HG03175 (cell line): ENCODE results near the gene HCFC1.
A peak's percentile ranks its signal among the peaks of the same experiment; 100 is the strongest.

Experiments
- ATAC-seq: cut with Tn5 transposase; IDR thresholded peaks from one replicate; pipeline ENCODE4 v1.9.1; 2021; ENCODE audit warnings: mild to moderate bottlenecking, moderate library complexity; ENCODE audit not compliant: unreplicated experiment

The HCFC1 gene

DNA sequence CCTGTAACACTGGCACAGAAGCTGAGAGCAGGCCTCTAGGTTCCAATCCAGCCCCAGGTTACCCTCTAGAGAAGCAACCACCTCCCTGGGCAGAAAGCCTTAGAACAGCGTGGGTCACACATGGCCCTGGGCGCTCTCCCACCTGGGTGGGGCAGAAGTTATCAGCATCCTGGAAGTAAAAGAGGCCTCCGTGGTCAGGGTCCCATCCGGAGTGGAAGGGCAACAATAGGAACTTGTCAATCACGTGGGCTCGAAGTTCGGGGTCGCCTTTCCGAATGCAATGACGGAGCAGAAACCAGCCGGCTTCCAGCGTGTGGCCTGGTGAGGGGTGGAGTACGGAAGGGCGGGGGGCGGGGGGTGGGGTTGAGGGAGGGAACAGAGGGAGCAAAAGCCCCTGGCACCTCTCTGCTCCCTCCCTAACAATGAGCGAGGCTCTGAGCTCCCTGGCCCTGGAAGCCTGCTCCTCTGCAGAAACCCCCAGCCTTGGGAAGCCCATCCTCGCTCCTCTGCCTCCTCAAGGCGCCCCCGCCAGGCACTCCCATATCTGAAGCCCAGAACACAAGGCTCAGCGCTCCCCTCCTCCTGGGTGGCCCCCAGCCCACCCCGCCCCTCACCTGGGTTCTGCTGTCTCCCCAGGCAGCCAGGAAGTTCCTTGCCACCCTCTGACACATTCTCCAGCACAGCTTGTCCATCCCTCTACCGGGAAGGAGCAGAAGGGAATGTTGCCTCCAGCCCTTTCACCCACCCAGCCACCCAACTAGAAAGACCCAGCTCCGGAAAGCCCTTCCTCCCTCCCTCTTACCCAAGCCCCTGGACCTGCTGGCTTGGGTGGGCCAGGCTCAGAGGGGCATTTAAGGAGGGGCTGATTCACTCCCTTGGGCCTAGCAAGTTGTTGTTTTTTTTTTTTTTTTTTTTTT is 30.0 kb downstream of the HCFC1 start:
- ATAC-seq, result no peak

DNA sequence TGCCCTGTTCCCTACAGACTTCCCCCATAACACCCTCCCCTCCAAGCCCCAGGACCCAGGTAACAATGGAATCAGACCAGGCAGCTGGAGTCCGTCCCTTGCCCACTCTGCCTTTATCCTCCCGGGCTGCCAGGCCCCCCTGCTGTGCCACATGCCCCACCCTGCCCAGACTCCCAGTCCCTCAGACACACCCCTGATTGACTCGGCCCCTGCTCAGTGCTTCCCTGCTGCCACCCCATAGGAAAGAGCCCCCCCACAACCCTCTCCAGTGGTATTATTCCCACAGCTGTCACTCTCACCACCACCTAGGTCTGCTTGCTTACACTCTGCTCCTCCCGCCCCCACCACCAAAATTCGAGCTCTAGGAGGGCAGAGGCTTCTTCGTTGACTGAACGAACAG is 32.0 kb downstream of the HCFC1 start:
- no peak for ATAC-seq

DNA sequence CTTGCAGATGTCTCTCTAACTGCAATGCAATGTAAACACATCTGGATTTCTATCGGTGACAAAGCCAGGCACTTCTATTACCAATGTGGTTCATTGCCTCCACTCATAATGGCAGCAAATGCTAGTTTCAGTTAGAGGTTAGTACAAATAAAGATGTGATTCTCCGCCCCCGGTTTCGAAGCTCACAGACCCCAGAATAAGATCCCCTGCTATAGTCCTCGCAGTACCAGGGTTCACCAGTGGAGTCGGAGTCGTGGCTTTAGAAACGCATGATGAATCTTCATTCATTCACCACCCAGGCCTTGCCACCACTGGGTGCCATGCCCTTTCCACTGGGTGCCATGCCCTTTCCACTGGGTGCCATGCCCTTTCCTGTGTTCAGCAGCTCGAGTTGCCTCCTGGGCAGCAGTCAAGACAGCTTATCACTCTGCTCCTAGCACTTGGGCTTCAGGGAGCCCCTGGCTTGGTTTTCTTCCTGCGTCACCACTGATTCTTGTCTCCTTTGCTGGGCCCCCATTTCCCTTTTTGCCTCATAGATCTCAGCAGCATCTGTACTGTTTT is 33.3 kb downstream of the HCFC1 start:
- ATAC-seq, result no peak

DNA sequence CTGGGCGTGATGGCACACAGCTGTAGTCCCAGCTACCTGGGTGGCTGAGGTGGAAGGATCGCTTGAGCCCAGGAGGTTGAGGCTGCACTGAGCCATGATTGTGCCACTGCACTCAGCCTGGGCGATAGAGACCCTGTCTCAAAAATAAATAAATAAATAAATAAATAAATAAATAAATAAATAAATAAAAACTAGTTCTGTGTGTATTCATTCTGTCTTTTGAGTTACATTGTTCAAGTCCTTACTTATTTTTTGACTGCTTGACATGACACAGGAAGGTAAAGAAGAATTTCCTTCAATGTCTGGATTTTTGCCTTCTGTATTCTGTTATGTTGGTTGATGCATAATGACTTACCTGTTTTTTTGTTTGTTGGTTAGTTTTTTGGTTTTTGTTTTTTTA is 34.6 kb downstream of the HCFC1 start:
- no peak for ATAC-seq

DNA sequence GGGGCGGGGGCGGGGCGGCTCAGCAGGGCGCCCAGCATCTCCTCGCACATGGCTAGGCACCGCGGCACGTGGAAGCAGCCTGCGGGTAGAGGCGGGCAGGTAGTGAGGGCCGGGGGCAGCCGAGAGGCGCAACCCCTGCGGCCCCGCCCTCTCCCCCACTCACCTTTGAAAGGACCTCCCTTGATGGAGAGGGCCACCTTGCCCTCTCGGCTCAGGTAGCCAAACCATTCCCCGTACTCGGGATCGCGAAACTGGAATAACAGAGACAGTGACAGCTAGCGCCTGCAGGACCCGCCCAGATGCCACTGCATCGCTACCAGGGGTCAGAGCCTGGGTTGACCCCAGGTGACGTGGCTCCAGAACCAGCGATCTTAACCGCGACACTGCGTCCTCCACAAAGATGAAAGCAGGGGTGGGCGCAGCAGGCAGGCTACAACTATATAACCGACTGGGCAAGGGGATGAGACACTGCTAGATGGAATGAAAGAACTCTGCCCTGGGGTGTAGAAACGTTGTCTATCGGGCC is 36.2 kb downstream of the HCFC1 start:
- ATAC-seq, result no peak

DNA sequence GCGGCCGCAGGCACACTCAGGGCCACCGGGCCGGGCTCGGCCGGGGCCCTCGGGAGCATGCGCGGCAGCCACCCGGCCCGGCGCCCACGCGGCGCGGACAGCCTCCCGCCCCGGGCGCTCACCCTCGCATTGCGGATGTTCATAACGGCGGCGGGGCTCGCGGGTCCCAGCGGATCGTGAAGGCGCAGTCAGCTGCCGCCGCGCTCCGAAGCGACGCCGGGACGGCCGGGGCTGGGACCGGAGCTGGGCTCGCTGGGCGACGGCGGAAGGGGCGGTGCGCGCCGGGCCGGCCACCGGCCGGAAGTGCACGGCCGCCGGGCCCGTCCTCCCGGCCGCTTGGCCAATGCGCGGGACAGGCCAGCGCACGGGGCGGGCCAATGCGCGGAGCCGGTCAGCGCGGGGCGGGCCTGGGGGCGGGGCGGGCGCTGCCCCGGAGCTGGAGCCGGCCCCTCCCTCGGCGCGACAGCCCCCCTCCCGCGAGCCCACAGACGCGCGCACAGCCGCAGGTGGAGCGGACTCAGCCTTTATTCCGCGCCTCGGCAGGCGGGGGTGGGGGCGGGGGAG is 36.8 kb downstream of the HCFC1 start, which contains the start of gene NAA10:
Gene NAA10, minus strand, starts transcription at position 276 of the 564 bp plus-strand sequence. Its CDS starts 133 bp downstream, at position 143.
- ATAC-seq, result peak; percentile 87

DNA sequence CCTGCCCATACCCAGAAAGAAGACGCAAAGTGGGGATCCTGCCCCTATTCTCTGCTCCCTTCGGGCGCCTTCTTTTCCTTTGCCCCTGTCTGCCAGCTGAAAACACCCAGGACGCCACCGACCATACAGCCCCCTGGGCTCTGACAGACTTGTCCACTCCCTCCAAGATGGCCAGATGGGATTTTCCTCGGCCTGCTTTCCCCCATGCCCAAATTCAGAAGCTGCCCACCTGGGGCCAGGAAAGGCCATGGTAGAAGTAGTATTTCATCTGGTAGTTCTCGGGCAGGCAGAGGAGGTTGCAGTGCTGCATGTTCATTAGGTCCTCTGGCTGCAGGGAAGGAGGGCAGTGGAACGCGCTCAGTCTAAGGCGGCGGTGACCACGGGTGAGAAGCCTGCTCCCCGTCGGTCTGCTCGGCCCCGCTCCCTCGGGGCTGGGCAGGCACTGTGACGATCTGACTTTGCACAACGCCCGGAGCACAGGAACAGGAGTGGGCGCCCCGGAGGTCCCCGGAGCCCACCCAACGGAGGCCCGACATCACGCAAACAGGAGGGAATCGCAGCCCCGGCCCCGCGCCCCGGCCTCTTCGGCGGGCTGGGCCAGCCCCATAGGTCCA is 37.4 kb downstream of the HCFC1 start:
- ATAC-seq, result peak; percentile 23

DNA sequence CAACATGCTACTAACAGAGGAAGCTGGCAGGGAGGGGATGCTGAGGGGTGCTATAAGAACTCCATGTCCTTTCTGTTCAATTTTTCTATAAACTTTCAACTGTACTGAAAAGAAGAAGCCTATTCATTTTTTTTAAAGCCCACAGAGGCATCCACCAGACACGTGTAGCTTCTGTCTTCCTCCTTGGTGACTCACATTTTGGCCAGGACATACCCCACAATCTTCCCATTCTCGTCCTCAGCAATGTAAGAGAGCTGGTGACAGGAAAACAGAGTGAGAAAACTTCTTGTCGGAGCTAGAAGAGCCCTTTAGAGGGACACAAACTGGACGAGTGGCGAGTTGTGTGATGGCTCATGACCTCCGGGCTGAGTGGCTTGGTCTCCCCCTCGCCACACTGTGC is 37.9 kb downstream of the HCFC1 start:
- no peak for ATAC-seq

DNA sequence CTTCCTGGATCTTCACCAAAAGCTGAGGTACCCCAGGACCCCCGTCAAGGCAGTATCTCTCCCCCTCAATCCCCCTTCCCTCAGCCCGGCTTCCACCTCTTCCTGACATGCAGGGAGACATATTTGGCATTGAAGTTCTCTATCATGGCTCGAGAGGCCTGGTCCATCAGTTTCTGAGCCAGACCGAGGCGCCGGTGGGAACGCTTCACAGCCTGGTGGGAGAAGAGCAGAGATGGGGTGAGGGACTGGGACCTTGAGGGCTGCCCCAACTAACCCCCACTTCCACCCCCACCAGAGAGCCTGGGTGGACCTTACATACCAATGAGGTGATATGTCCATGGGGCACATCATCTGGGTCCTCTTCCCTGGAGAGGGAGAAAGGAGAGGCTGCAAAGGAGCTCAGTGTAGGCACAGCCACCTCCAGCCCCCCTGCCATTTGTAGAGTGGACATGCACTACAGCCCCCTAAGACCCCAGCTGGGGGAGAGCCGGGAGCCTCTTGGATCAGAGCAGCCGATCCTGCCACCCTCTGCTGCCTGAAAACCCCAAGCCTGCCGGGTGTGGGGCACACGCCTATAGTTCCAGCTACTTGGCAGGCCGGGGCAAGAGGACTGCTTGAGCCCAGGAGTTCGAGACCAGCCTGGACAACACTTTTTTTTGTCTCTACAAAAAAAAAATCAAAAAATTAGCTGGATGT is 39.2 kb downstream of the HCFC1 start:
- ATAC-seq, result no peak

DNA sequence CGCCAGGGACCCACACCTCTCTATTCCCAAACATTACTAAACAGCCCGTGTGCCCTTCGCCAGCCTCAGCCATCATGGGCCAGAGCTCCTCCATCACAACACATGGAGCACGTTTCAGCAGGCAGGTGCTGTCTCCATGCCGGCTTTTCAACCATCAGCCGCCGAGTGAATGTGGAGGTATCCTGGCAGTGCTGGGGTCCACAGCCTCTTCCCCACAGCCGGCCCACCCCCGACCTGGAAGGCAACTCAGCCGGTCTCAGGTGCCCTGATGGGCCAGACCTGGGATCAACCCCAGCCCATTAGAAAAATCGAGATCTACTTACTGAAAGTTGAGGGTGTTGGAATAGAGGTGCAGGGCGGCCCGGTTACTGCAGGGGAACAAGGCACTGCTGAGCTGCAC is 39.9 kb downstream of the HCFC1 start:
- ATAC-seq, result no peak

DNA sequence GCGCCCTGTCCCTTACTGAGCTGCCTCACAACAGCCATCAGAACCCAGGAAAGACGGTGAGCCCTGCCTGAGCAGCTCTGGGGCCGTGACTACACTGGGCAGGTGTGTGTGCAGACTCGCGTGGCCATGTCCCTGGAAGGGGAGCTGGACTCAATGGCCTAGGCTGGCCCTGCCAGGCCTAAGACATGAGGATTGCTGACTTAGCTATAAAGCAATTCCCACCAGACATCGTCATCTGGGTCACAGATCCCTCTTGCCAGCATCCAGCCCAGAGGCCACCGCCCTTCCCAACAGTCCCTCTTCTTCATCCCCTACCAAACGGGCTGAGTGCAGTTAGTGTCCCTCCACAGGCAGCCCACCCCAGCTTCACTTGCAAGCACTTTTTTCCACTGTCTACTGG is 40.5 kb downstream of the HCFC1 start:
- ATAC-seq, result no peak

DNA sequence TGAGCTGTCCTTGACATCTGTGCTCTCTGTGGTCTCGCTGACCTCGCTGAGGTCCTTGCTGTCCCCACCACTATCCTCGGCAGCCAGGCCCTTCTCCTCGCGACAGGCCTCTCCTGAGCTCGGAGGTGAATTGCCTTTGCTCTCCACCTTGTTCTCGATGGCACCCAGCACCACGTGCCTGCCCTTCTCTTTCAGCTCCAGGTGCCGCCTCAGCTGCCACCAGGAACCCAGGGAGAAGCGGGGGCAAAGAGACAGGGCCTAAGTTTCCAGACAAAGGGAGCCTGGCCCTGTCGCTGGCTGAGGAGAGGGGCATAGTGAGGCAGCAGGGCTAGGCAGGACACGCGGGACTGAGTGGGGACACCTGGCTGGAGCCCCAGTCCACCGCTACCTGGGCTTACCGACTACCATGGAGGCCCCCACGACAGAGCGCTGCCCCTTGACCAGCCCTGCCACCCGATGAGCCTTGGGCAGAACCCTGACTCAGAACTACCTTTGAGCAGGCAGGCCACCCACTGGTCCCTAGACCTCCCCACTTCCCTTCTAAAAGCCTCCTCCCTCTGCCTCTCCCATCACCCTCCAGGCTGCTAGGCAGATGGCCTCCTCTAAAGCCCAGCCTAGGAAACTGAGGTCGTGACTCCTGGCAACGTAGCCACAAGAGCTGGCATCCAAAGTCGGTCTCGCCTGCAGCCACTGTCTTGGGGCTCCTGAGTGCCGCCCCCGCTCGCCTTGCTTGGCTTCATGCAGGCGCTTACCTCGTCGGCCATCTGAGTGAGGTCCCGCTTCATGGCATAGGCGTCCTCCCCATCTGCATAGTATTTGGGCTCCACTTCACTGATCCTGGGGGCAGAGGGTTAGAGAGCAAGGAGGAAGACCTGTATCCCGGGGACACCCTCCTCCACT is 41.4 kb downstream of the HCFC1 start:
- no peak for ATAC-seq

DNA sequence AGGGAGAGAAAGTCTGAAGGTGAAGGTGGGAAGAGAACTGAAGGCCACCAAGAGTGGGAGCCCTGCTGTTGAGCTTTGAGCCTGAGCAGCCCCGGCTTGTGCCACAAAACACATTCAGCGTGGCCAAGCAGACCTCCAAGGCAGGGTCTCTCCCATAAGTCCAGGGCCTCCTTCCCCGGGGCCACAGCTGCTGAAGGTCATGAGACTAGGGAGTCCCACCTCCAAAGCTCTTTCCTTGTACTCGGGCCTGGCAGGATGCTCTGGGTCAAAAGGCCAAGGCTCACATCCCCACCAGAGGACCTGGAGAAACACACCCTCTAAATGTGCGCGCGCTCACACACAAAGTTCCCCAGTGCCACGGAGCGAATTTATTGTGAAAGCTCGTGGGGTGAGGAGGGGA is 42.0 kb downstream of the HCFC1 start:
- no peak for ATAC-seq

DNA sequence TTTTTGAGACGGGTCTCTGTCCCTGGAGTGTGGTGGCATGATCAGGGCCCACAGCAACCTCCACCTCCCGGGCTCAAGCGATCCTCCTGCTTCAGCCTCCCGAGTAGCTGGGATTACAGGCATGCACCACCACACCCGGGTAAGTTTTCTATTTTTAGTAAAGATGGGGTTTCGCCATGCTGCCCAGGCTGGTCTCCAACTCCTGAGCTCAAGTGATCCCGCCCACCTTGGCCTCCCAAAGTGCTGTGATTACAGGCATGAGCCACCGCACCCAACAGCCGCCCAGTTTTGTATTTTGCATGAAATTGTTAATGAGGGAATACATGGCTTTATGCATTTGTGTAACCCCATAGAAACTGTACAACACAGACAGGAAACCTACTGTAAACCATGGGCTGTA is 42.8 kb downstream of the HCFC1 start:
- ATAC-seq, result no peak

DNA sequence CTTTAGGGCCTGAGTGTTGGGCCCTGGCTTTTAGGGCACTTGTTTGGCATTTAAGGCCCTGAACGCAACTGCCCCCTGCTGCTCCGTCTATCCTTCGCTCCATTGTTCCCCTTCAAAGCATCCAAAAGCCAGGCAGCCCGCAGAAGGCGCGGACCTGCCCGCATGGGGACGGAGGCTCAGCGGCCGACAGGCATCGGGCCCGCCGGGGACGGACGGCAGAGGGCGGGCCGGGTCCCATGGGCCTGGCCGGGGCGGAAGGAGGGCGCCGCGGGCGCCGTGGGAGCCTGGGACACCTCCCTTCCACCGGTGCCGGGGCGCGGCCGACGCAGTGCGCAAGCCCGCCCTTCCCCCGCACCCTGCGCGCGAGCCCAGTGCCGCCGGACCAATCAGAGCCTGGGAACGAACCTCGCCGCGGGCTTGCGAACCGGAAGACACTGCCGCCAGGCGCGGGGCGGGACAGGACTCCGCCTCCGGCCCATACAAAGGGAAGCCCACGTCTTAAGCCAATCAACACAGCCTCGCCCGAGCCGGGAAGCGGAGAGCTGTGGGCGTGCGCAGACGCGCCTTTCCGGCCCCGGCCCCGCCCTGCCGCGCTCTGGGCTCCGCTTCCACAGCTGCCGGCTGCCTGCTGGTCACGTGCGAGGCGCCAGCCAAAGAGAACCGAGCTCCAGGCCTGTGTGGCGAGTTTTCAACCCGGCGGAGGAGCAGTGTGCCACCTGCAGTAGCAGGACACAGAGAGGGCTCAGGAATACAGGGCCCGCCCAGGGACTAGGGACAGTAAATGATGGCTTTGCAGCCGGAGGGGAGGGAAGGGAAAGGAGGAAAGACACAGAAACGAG is 43.5 kb downstream of the HCFC1 start:
- ATAC-seq, result peak; percentile 75

DNA sequence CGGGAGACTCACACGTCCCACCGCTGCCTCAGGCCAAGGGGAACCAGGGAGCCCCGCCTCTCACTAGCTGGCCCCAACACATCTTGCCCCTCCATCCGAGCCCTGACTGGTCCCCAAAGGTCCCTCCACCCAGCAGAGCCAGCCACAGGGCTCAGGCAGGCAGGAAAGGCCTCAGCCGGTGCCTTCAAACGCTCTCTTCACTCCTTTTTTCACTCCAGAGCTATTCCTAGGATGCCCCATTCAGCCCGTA is 44.0 kb downstream of the HCFC1 start:
- ATAC-seq, result no peak

DNA sequence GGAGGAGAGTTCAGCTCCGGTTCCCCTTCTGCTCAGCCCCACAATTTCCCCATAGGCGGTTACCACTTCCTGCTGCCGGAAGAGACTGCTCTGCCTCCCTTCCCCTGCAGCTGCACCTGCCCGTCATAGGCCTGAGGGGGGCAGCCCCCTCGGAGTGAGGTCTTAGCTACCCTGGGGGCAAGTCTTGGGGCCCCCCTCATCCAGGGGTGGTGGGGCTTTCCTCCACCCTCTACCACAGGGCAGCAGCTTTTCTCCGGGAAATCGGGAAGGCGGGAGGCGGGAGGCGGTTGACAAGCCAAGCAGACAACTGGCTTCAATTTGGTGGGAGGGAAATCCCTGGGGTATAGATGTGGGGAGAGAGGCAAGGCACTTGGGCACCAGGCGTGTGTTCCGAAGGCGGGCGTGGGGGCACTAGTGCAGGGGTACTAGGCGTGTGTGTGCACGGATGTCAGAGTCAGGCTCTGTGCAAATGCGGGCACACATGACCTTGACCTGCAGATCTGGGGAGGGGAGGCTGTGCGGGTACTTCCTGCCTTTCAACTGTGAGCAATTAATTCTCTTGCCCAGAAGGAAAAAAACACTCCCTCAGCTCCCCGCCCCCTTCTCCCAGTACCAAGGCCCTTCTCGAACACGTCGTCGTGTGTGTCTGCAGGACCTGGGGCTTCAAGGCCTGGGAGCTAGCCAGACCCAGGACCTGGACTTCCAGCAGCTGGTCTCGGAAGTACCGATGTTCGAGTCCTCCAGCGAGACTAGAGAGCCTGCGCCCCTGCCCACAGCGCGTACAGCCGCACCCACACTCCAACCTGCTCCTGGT is 44.6 kb downstream of the HCFC1 start:
- peak; percentile 46 for ATAC-seq

DNA sequence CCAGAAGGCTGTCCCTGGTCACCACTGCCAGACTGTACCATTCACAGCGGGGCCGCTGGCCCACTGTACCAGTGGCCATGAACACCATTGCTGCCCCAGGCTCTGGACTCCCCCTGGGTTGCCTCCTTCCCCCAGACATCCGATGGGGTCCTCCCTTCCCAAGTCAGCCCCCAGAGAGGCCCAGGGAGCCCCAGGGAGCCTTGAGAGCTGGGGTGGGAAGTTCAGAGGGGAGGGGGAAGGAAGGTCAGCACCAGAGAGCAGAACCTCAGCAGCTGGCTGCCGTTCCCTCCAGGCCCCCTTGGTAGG is 45.1 kb downstream of the HCFC1 start:
- peak; percentile 0 for ATAC-seq
